ENCODE results near the gene CSNK1A1L. TPM values are rescaled to one million over a fixed set of nuclear protein-coding genes. Genes with fewer than 3 reads are reported as not detected.

CSNK1A1L gene
- total RNA-seq, 1 experiment from 2014 or later: not detected

GRCh38 chr13:37100731-37101130, 4.7 kb downstream of the CSNK1A1L start:
- DNase-seq: no peak
- Histone ChIP-seq H3K4me3 (ENCODE audit: low read depth, low read length) (no peak overlapping the region), H3K27me3 (replicated peaks; ENCODE audit: control insufficient read depth, insufficient read depth, low read length) (peaks cover 1% of the 10 kb centered on the region), H3K4me1 (no peaks in the 10 kb centered on the region), H3K36me3 (ENCODE audit: control insufficient read depth, insufficient read depth, low read length) (no peaks in the 10 kb centered on the region), H3K9me3 (no peaks in the 10 kb centered on the region)
- no TSS peak for BruUV-seq (replicated peaks)
- no peaks in the 10 kb centered on the region for H3K9me3 Mint-ChIP-seq (ENCODE audit: unreplicated experiment)
- H3K36me3 Mint-ChIP-seq (ENCODE audit: insufficient read depth, unreplicated experiment): no peaks in the 10 kb centered on the region
- intact Hi-C loops (cut with micrococcal nuclease; ENCODE audit: unreplicated experiment): loop anchor here (10.0 kb wide), 1 partner anchor 344 kb away; no protein-coding TSS in a partner anchor
- no peak overlapping the region for H3K27ac Mint-ChIP-seq (ENCODE audit: unreplicated experiment)
- ChIA-PET POLR2A (no interaction called here), CTCF (no interaction called here)
- no peaks in the 10 kb centered on the region for H3K4me1 Mint-ChIP-seq (ENCODE audit: low read depth, unreplicated experiment)
- peaks cover 18% of the 10 kb centered on the region for H3K27me3 Mint-ChIP-seq (ENCODE audit: insufficient read depth, unreplicated experiment)
- TF ChIP-seq CTCF (IDR thresholded peaks at IDR 0.05; ENCODE audit: insufficient read depth in 1 of 2, low read depth in 1 of 2, low read length in 1 of 2, severe bottlenecking in 1 of 2, unreplicated experiment in 1 of 2): no peak
- H3K4me3 Mint-ChIP-seq (ENCODE audit: unreplicated experiment): no peak overlapping the region

- DNase-seq: no peak
- Histone ChIP-seq H3K9me3 (no peaks in the 10 kb centered on the region), H3K4me1 (no peaks in the 10 kb centered on the region), H3K27me3 (replicated peaks; ENCODE audit: control insufficient read depth, insufficient read depth, low read length) (peaks cover 1% of the 10 kb centered on the region), H3K4me3 (ENCODE audit: low read depth, low read length) (no peak overlapping the region), H3K36me3 (ENCODE audit: control insufficient read depth, insufficient read depth, low read length) (no peaks in the 10 kb centered on the region)
- ChIA-PET POLR2A (no interaction called here), CTCF (no interaction called here)
- no peak for TF ChIP-seq CTCF (IDR thresholded peaks at IDR 0.05; ENCODE audit: insufficient read depth in 1 of 2, low read depth in 1 of 2, low read length in 1 of 2, severe bottlenecking in 1 of 2, unreplicated experiment in 1 of 2)
- Mint-ChIP-seq H3K27me3 (ENCODE audit: insufficient read depth, unreplicated experiment) (peaks cover 22% of the 10 kb centered on the region), H3K36me3 (ENCODE audit: insufficient read depth, unreplicated experiment) (no peaks in the 10 kb centered on the region), H3K27ac (ENCODE audit: unreplicated experiment) (no peak overlapping the region), H3K4me1 (ENCODE audit: low read depth, unreplicated experiment) (no peaks in the 10 kb centered on the region), H3K9me3 (ENCODE audit: unreplicated experiment) (no peaks in the 10 kb centered on the region), H3K4me3 (ENCODE audit: unreplicated experiment) (no peak overlapping the region)
- intact Hi-C loops (cut with micrococcal nuclease; ENCODE audit: unreplicated experiment): no loop called here
- no TSS peak for BruUV-seq (replicated peaks)
Measured at GRCh38 chr13:37097076-37097475, 8.4 kb downstream of the CSNK1A1L start.

- Histone ChIP-seq H3K27me3 (replicated peaks; ENCODE audit: control insufficient read depth, insufficient read depth, low read length) (peaks cover 1% of the 10 kb centered on the region), H3K36me3 (ENCODE audit: control insufficient read depth, insufficient read depth, low read length) (no peaks in the 10 kb centered on the region), H3K4me1 (no peaks in the 10 kb centered on the region), H3K9me3 (no peaks in the 10 kb centered on the region), H3K4me3 (ENCODE audit: low read depth, low read length) (no peak overlapping the region)
- intact Hi-C loops (cut with micrococcal nuclease; ENCODE audit: unreplicated experiment): no loop called here
- POLR2A ChIA-PET: no interaction called here
- H3K9me3 Mint-ChIP-seq (ENCODE audit: unreplicated experiment): no peaks in the 10 kb centered on the region
- no peak overlapping the region for H3K4me3 Mint-ChIP-seq (ENCODE audit: unreplicated experiment)
- no peaks in the 10 kb centered on the region for H3K4me1 Mint-ChIP-seq (ENCODE audit: low read depth, unreplicated experiment)
- H3K27ac Mint-ChIP-seq (ENCODE audit: unreplicated experiment): no peak overlapping the region
- CTCF ChIA-PET: no interaction called here
- no peaks in the 10 kb centered on the region for H3K36me3 Mint-ChIP-seq (ENCODE audit: insufficient read depth, unreplicated experiment)
- H3K27me3 Mint-ChIP-seq (ENCODE audit: insufficient read depth, unreplicated experiment): peaks cover 19% of the 10 kb centered on the region
- DNase-seq: no peak
- no TSS peak for BruUV-seq (replicated peaks)
- no peak for TF ChIP-seq CTCF (IDR thresholded peaks at IDR 0.05; ENCODE audit: insufficient read depth in 1 of 2, low read depth in 1 of 2, low read length in 1 of 2, severe bottlenecking in 1 of 2, unreplicated experiment in 1 of 2)
Measured at GRCh38 chr13:37094840-37095239, 10.6 kb downstream of the CSNK1A1L start.

Measured in Caco-2 (cell line).